Medulla oblongata (tissue), 1 donor: ENCODE results near the gene MTHFS.

Experiments used
- DNase-seq: peaks from one replicate; pipeline ENCODE4 v3.0.0-alpha.2; 2015; ENCODE audit errors: extremely low spot score

MTHFS gene

GRCh38 chr15:79816571-79816970 lies 80.2 kb downstream of the MTHFS start:
- no peak for DNase-seq

- DNase-seq: peak; percentile 13
Observed at GRCh38 chr15:79815468-79815867, 81.3 kb downstream of the MTHFS start.

GRCh38 chr15:79812541-79812940 lies 84.3 kb downstream of the MTHFS start:
- DNase-seq: no peak

GRCh38 chr15:79811406-79812405 lies 85.1 kb downstream of the MTHFS start:
- peak; percentile 29 for DNase-seq

- no peak for DNase-seq
Observed at GRCh38 chr15:79804838-79805237, 92.0 kb downstream of the MTHFS start.

GRCh38 chr15:79798311-79798710 lies 98.5 kb downstream of the MTHFS start:
- no peak for DNase-seq
